Activated CD4-positive, alpha-beta T cell treated with anti-CD3 and anti-CD28 coated beads for 48 hours (primary cell): ENCODE results near the gene FLNB.
A peak's percentile ranks its signal among the peaks of the same experiment; 100 is the strongest.

Experiments
- DNase-seq: peaks from one replicate; pipeline ENCODE4 v3.0.0-alpha.2; 2020

Gene FLNB

DNA sequence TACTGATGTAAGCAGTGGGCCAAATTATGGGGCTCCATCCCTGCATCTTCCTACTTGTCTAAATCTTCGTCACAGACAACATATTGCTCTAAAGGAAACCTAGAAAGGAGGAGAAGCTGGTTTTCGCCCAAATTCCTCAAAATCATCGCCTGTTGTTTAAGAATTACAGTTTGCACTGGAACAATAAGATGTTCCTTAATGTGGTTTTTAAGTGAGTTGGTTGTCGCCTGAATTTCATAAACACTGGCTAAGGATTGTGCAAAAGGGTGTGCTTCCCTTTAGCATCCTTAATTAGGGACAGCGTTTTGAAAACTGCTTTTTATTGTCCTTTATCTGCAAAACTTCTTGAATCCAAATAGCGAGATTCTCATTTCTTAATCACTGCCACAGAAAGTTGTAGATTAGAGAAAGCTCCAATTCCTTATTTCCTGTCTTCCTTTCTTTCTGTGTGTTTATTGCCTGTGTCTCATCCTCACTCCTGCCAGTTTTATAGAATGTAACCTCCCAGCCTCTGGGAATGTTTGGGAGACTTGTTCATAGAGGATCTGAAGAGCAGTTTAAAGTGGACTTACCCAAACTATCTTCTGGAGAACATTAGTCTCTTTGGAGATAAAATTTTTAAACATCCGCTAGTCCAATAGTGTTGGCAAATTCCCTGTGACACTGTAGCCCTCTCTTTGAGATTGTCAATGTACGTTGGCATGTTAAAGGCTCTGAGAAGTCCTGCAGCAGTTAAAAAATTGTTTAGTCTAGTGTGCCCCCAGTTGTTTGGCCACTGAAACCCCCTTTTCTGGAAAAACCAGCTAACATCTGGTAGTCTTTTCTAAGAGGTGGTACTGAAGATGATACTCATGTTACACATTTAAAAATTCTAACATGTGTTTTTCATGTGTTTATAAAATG lies 50.4 kb downstream of the FLNB start:
- no peak for DNase-seq

DNA sequence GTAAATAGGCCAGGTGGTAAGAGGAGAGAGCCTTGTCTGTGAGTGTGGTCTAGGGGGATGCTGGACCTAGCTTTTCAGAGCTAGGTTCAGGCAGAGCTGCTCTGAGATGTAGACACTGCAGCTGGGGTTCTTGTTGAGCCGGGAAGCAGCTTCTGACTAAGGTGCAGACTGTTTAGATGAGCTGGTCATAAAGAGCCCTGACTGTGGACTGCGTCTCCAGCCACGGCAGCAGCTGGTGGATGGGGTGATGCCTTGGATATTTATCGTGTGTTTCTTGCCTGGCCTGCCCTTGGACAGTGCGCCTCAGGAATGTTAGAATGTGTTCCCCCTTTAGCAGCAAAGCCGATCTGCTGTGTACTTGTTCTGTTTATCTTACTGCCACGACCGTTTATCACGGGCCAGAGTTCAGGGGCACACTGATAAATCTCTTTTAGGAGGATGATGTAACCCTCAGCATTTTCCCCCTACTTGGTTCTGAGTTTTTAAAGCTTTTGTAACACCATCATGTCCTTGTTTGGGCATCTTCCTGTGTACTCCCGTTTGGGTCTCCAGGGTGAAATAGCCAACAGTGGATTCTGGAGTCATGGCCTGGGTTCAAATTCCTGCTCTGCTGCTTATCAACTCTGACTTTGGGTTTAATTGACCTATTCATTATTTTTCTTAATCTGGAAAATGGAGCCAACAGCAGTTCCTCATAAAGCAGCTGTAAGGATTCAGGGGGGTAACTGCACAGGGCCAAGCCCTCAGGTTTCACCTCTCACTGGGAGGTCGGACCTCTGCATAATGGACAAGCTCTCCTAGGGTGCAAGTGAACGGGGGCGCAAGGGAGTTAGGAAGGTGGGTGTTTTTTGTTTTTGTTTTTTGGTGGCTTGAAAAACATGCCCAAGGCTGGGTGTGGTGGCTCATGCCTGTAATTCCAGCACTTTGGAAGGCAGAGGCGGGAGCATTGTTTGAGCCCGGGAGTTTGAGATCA lies 51.4 kb downstream of the FLNB start:
- no peak for DNase-seq

DNA sequence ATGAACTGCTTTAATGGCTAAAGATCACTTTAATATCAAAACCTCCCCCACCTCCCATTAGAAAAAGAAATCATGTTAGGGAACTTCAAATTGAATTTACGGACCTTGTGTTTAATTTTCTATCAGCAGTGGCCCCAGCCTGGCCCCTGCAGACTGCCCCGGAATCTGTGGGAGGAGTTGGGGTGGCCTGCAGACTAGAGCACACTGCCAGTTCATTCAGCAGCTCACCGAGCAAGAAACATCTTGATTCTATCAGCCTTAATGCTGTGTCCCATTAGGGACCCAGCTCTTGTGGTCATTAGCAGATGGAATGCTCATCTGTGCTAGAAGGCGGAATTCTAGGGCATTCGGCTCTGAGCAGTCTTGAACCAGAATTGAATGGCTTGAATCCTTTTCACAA lies 54.2 kb downstream of the FLNB start:
- no peak for DNase-seq

DNA sequence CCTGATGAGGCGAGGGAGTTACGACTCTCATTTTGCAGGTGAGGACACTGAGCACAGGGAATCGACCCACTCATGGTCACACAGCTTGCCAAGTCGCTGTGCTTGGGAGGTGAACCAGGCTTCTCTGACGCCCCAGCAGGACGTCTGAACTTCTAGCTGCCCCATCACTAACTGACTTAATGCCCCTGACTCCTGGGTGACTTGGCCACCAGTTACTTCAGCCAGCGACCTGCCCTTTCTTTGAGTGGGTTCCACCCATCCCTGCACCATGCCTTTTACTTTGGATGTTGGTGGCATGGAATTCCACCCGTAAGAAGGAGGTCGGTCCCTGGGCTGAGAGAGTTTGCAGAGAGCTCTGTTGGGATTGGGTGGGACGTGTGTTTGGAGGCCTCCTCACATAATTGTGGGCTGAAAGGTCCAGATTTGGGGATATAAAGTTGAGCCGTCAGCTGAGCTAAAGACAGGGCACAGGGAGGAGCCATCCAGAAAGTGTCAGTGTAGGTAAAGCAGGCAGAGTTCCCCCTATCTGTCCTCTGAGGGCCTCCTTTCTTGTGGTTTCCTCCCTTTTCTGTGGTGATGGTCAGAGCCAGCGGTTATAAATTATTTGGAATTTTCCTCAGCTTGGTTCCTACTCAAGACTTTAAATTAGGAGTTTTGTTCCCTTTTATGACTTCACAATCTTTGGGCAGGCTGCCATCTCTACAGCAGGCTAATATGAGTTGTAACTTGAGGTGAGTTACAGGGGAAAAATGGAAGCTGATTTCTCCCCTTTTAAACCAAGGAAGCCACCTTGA lies 55.0 kb downstream of the FLNB start:
- no peak for DNase-seq

DNA sequence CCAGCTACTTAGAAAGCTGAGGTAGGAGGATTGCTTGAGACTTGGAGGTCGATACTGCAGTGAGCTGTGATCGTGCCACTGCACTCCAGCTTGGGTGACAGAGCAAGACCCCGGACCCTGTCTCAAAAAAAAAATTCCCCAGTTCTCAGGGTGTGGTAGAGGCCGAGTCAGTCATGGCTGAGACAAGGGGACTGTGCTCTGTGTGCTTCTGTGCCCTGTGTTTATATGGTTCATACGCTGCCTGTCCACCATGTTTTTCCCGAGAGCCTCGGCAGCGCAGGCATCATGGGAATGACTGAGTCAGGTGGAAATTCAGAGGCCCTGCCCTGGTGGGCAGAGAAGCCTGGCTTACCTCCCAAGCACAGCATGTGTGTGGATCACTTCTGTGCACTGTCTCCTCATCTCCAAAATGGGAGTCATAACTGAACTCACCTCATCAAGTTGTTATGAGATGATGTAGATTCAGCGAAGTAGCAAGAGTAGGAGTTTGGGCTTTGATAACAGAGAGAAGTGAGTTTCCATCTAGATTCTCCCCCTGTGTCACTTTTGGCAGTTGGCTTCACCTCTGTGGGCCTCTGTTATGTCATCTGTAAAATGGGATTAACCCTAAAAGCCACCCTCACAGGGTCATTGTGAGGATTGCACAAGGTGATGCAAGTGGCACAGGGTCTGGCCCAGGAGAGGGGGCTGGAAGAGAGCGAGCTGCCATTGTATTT lies 56.9 kb downstream of the FLNB start:
- peak; percentile 13 for DNase-seq

DNA sequence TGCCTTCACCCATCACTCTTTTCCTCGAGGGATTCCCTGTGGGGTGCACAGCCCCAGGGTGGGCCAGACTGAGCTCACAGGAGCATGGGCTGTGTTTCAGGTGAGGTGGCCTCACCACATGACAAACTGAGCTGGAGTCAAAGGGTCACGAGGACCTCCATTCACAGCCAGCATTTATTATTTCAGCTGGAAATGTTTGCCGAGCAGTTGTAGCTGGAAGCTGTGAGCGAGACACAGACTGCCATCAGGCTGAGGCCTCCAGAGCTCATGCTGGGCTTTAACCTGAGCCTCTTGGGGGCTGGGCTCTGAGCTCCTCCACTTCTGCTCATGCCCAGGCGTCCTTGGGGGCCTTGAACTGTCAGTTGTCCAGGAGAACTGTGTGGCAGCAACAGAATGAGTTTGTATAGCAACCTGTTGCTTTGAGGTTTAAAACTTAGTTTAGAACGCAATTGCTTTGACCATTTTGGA lies 57.5 kb downstream of the FLNB start:
- DNase-seq = no peak

DNA sequence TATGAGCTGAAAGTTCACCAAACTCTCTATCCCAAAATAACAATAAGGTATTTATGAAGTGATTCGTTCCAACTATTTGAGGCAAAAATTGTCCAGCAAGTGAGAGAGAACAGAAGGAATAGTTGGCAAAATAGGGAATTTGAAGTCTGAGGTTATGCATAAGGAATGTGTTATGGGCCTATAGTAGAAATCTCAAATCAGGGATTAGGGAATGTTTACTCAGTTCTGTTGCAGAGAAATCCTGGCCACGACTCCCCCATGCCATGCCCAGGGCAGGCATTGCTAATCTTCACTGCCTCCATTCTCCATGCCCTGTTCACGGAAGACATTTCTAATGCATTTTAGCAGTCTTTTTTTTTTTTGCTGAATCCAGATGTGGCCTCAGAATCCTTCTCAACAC lies 58.6 kb downstream of the FLNB start:
- no peak for DNase-seq

DNA sequence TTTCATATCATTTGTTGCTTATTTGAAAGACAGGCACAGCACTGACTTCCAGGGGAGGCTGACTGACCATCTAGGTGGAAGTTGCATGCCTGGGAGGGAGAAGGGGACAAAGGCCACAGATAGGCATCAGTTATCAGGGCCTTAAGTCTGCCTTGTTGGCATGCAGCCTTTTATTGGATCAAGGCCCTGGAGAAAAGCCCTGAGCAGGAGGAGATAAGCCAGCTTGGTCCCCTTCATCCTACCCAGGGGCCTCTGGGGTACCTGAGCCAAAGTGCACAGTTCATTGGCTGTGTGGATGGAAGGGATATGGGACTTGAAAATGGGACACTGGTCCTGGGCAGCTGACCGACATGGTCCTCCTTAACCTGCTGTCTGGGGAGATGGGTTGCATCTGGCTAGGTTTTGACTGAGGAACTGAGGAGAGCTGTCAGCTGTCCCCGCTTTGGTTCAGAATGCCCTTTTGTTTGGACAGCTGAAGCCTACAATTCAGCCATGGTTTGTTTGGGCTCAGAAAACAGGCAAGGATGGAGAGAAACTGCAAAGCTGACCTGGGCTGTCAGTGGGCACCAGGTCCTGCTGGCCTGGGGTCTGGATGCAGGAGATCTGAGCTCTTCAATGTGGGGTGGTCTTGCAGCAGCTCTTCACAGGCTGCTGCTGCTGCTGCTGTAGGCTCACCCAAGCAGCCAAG lies 60.0 kb downstream of the FLNB start:
- DNase-seq = no peak

DNA sequence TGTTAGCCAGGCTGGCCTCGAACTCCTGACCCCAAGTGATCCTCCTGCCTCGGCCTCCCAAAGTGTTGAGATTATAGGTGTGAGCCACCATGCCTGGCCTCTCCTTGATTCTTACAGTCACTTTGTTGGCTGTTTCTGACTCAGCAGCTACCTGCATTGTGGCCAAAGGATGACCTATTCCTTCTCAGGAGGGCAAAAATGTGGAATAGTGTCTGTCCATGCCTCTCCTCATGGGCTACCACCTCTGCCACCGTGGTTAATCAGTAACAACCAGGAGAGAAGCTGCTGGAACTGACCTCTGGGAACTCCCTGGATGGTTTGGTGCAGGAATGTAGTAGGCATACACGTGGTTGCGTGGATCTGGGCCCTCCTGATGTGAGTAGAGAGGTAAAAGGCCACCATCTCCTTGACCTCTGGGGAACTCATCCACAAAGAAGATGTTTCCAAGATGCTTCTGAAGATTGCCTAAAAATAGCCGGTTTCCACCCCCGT lies 63.3 kb downstream of the FLNB start:
- no peak for DNase-seq

DNA sequence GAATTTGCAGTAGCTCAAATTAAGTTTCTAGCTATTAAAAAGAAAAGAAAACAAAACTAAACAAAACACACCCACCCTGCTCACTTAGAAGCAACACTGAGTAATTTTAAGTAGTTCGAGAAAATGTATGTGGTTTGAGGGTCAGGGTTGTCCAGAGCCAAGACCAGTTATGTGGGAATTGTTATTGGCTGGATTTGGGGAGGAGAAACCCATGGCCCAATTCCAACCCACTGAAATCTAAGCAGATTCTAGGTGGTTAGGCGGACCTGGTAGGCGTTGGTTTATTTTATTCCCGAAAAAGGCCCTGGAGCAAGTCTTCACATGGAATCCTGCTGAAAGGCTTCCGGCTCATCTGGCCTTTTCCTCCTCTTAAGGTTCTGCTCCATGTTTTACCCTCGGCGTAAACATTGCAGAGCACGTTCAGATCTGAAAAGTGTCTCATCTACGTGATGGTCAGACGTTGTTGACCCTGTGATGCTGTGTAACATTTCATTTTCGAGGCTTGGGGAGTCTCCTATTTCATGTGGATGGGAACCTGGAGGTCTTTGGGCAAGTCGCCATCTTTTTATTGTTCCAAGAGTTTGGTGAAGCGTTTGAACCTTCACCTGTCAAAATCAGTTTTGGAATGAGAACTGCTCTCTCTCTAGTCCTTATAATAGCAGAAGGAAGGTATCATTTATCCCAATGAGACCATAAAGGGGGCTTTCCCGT lies 64.0 kb downstream of the FLNB start:
- DNase-seq = no peak

DNA sequence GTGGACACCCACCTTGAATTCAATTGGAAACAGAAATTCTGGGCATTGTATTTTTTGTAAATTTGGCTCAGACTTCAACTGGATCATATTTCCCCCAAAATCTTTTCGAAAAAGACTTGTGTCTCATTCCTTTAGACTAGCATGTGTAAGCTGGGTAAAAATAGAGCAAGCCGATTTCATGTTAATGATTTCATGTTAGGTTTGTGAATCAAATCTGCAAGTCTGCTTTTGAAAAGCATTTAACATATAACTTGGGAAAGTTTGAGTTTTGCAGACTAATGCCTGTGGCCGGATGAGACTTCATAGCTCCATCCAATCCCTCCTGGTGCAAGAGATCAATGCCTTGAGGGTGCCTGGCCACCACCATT lies 64.5 kb downstream of the FLNB start:
- DNase-seq = no peak

DNA sequence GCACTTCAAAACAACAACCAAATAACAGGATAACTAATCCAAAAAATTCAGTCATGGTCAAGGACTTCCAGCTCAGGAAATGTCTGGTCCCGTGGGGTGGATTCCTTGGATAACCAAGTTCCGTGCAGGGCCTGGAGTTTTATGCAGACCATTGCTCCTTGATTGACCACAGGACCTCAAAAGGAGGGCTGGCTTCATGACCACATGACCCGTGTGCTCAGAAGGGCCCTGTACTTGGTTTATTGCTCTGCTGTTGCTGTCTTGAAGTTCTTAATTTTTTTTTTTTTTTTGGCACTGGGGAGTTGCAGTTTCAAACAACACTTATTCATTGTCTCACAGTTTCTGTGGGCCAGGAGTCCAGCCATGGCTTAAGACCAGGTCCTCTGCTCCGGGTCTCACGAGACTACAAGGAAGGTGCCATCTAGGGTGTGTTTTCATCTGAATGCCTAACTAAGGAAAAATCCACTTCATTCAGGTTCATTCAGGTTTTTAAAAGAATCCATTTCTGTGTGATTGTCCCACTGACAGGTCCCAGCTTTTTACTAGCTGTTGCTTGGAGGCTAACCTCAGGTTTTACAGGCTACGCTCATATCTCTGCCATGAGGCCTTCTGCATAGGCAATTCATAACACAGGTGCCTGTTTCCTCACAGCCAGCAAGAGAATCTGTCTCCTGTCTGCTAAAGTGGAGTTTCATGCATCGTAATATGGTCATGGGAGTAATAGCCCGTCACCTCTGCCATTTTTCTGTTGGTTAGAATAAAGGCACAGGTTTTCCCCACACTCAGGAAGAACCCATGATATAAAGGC lies 65.3 kb downstream of the FLNB start:
- no peak for DNase-seq

DNA sequence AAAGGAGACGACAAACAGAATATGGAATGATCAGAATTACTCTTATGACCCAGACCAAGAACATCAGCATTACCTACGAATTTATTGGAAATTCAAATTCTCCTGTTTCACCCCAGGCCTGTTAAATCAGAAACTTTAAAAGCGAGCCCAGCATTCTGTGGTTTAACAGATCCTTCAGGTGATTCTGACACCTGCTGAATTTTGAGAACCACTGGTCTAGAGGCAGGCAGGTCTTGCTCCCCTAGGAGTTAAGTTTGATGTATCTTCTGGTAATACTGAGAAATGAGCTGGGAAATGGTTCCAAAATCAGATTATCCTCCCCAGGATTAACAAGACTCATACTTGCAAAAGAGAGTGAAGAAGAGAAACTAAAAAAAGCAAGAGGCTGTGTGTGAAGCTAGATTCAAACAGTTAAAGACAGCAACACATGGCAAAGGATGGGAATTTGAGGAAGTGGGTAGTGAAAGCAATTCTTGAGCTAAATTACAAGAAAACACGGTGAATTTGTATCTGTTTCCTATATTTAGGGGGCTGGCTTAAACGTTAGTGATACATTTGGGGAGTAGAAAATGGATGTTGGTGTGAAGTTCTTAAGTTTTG lies 66.0 kb downstream of the FLNB start:
- DNase-seq = no peak

DNA sequence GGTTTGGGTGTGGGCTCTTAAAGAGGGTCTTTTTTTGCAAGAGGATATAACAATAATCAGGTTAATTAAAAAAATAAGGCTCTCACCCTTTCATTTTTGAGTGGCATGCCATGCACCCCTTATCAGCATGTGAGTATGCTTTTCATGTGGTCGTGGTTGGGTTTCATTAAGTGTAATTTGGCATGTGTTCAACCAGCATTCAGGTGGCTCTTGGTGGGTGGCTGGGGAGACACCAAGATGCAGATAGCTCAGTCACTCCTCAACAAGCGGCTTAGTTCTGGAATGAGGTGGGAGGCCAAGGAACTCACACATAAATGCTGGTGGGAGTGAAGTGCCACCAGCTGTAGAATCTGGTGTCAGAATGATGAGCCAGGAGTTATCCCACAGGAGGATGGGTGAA lies 66.8 kb downstream of the FLNB start:
- peak; percentile 47 for DNase-seq

DNA sequence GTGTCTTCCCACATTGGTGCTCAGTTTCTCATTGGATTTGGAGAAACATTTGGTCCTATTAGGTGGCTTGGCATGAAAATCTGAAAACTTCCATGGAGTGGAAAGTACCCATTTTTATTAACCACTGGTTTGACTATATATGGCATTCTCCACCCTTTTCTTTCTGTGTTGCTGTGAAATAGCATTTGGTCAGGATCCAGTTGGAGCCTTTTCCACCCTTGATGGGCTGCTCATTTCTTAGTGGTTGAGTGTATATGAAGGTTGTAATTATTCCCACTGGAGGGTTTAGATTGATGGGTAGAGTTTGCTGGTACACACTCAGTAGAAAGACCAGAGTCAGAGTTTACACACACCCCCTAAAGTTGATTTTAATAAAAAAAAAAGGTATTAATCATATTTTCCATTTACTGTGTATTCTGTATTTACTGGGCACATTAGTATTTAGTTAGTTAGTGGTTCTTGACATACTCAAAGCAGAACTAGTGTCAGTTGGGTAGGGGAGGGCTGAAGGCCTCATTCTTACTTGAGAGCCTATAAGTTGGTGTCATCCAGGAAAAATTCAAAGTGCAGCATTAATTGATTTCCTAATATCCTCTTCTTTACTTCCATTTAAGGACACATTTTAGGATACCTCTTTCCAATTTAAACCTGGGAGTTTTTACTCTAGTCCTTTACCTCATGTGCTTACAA lies 69.5 kb downstream of the FLNB start:
- no peak for DNase-seq

DNA sequence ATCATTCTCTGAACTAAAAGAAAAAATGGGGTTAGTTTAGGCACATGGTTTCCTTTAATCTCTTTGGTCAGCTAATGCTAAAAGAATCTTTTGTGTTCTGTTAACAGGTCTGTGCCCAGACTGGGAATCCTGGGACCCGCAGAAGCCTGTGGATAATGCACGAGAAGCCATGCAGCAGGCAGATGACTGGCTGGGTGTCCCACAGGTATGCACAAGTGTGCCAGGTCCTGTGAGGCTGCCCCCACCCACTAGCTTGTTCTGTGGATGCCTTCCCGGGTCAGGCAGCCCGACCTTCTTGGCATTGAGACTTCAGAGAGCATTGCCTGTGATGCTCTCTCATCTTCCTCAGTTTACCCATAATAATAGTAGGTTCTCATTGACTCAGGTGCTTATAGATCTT lies 70.4 kb downstream of the FLNB start:
- DNase-seq = no peak

DNA sequence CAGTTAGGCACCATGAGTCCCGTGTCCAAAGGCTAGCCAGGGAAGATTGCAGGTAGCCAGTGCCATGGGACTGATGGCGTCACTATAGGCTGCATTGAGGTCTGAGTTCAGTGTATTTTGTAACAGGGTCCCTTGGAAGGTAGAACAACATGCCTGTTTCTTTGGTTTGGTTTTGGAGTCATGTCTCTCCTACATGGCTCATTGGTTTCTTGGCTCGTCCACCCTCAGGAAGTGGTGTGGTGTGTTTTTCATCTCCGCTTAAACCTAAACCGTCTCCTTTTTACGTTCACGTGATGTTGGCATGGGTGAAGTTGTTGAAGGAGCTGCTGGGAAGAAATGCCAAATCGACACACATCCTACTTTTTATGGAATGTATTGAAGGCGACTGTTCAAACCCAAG lies 71.6 kb downstream of the FLNB start:
- no peak for DNase-seq

DNA sequence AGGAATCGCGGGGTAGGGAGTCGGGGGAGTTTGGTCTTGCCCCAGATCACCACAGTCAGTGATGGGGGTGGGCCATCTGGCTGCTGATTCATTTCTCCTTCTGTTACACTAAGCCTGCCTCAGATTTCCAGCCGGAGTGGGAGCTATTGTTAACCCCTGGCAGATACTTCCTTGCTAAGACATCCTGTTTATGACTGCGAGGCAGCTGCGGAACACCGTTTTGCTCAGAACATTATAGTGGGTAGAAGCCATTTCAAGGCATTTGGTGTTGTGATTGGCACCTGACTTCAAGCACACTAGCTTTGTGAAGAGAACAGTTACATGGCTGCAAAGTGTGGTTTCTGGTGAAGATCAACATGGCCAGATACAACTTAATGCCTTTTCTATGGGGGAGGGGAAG lies 73.8 kb downstream of the FLNB start:
- peak; percentile 25 for DNase-seq

DNA sequence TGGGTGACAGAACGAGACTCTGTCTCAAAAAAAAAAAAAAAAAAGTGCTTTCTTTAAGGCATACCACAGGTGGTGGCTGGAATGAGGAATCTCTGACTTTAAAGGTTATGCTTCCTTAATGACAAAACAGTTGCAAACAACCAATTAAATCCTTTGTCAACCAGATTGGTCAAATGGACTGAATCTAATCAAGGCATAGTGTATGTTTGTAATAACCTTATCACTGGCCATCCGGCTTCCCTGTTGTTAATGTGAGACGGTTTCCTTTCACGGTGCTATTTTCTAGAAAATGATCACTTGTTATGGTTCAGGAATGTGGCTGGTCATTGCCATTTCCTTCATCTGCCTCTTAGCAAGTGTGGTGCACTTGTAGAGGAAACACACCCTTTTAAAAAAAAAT lies 75.9 kb downstream of the FLNB start:
- DNase-seq = no peak
